CD4-positive, alpha-beta T cell treated with Interferon alpha-2 for 1 hour (primary cell): ENCODE data around the gene PARD3.

ENCODE experiments used
- DNase-seq, 2 donors: peaks; one replicate each; pipeline ENCODE4 v3.0.0-alpha.2; 2020 to 2022

PARD3 gene

GRCh38 chr10:34641913-34642558 lies 173.1 kb downstream of the PARD3 start:
- DNase-seq, result no peak

- DNase-seq, result no peak
Observed at GRCh38 chr10:34641147-34641912, 173.8 kb downstream of the PARD3 start.

GRCh38 chr10:34638406-34639054 lies 176.6 kb downstream of the PARD3 start:
- DNase-seq, result peak; percentile 53 to 66

GRCh38 chr10:34637418-34637911 lies 177.6 kb downstream of the PARD3 start:
- peak; percentile 54 to 62 for DNase-seq

GRCh38 chr10:34635111-34635510 lies 180.0 kb downstream of the PARD3 start:
- DNase-seq, result no peak

GRCh38 chr10:34633374-34633773 lies 181.7 kb downstream of the PARD3 start:
- DNase-seq, result no peak

GRCh38 chr10:34629084-34629483 lies 186.0 kb downstream of the PARD3 start:
- no peak for DNase-seq

GRCh38 chr10:34628174-34628796 lies 186.8 kb downstream of the PARD3 start:
- DNase-seq, result no peak

GRCh38 chr10:34627741-34628140 lies 187.4 kb downstream of the PARD3 start:
- no peak for DNase-seq

- DNase-seq, result no peak
Observed at GRCh38 chr10:34627331-34627730, 187.8 kb downstream of the PARD3 start.

- DNase-seq, result no peak
Observed at GRCh38 chr10:34626158-34626880, 188.8 kb downstream of the PARD3 start.

- no peak for DNase-seq
Observed at GRCh38 chr10:34624323-34625153, 190.6 kb downstream of the PARD3 start.

GRCh38 chr10:34622945-34623344 lies 192.2 kb downstream of the PARD3 start:
- no peak for DNase-seq

GRCh38 chr10:34618611-34619010 lies 196.5 kb downstream of the PARD3 start:
- no peak for DNase-seq

GRCh38 chr10:34615770-34616169 lies 199.3 kb downstream of the PARD3 start:
- no peak for DNase-seq

GRCh38 chr10:34613491-34613890 lies 201.6 kb downstream of the PARD3 start:
- DNase-seq, result no peak

- no peak for DNase-seq
Observed at GRCh38 chr10:34612938-34613337, 202.2 kb downstream of the PARD3 start.

GRCh38 chr10:34612446-34612845 lies 202.7 kb downstream of the PARD3 start:
- DNase-seq, result no peak

- no peak for DNase-seq
Observed at GRCh38 chr10:34609287-34609940, 205.7 kb downstream of the PARD3 start.

GRCh38 chr10:34607894-34608293 lies 207.2 kb downstream of the PARD3 start:
- no peak for DNase-seq

GRCh38 chr10:34606890-34607289 lies 208.2 kb downstream of the PARD3 start:
- no peak for DNase-seq
